Measurements from ENCODE around the gene ZYG11B.

Gene ZYG11B

GRCh38 chr1:52723260-52723659, 3.0 kb upstream of the ZYG11B start:
- Histone ChIP-seq H2AK5ac (ENCODE audit: low read length) (no peak overlapping the region), H3K4me2 (ENCODE audit: low read length) (no peak overlapping the region), H3K23ac (ENCODE audit: low read length) (no peak overlapping the region), H3K79me1 (ENCODE audit: low read length) (peaks cover 2% of the 10 kb centered on the region), H2BK12ac (ENCODE audit: low read length) (no peak overlapping the region), H3K14ac (ENCODE audit: low read length) (no peak overlapping the region), H3K9me3 (ENCODE audit: insufficient read depth, low read depth, low read length) (no peaks in the 10 kb centered on the region), H3K79me2 (ENCODE audit: control insufficient read depth, insufficient read depth, low read length, poor library complexity) (peaks cover 5% of the 10 kb centered on the region), H4K91ac (ENCODE audit: low read depth, low read length) (no peak overlapping the region), H3K4me1 (ENCODE audit: control insufficient read depth in 1 of 2, insufficient read depth in 2 of 2, low read length in 2 of 2) (no peaks in the 10 kb centered on the region), H3K4me3 (ENCODE audit: low read depth, low read length) (no peak overlapping the region), H4K12ac (ENCODE audit: low read depth, low read length) (no peak overlapping the region), H2BK120ac (ENCODE audit: insufficient read depth, low read length, poor library complexity) (no peak overlapping the region), H3K27ac (ENCODE audit: low read depth, low read length) (no peak overlapping the region), H3K36me3 (ENCODE audit: control insufficient read depth in 1 of 2, insufficient read depth in 2 of 2, low read length in 2 of 2) (no peaks in the 10 kb centered on the region), H3K18ac (ENCODE audit: low read length) (no peak overlapping the region), H3K27me3 (ENCODE audit: insufficient read depth, low read length) (no peaks in the 10 kb centered on the region), H2BK5ac (ENCODE audit: low read depth, low read length, poor library complexity) (no peak overlapping the region), H4K8ac (ENCODE audit: low read depth, low read length) (no peak overlapping the region), H3K4ac (ENCODE audit: low read depth, low read length) (no peak overlapping the region), H3K9ac (ENCODE audit: low read length) (no peak overlapping the region), H2AFZ (ENCODE audit: insufficient read depth, low read length, poor library complexity) (no peak overlapping the region)
- no peak for DNase-seq
- WGBS (ENCODE audit: extremely low coverage, insufficient coverage, insufficient read length), result no CpG with 5 or more reads among the region's 4 CpGs

GRCh38 chr1:52725903-52726264, 369 bp upstream of the ZYG11B start:
- no peak overlapping the region for H2AFZ ChIP-seq (ENCODE audit: insufficient read depth, low read length, poor library complexity)
- peaks cover 0 to 3% of the 10 kb centered on the region in 2 experiments for H3K36me3 ChIP-seq (ENCODE audit: control insufficient read depth in 1 of 2, insufficient read depth in 2 of 2, low read length in 2 of 2)

GRCh38 chr1:52727114-52727586, 897 bp downstream of the ZYG11B start:
- no CpG with 5 or more reads among the region's 14 CpGs for WGBS (ENCODE audit: extremely low coverage, insufficient coverage, insufficient read length)
- no peak overlapping the region for H3K18ac ChIP-seq (ENCODE audit: low read length)
- H4K8ac ChIP-seq (ENCODE audit: low read depth, low read length), result no peak overlapping the region
- H2BK120ac ChIP-seq (ENCODE audit: insufficient read depth, low read length, poor library complexity), result no peak overlapping the region
- no peak overlapping the region for H3K23ac ChIP-seq (ENCODE audit: low read length)
- H3K4me1 ChIP-seq (ENCODE audit: control insufficient read depth in 1 of 2, insufficient read depth in 2 of 2, low read length in 2 of 2), result no peaks in the 10 kb centered on the region
- peak overlapping the region; percentile 82 for H3K4me2 ChIP-seq (ENCODE audit: low read length)
- H2AK5ac ChIP-seq (ENCODE audit: low read length), result no peak overlapping the region
- no peak overlapping the region for H3K27ac ChIP-seq (ENCODE audit: low read depth, low read length)
- no peaks in the 10 kb centered on the region for H3K9me3 ChIP-seq (ENCODE audit: insufficient read depth, low read depth, low read length)
- H4K12ac ChIP-seq (ENCODE audit: low read depth, low read length), result no peak overlapping the region
- no peaks in the 10 kb centered on the region for H3K27me3 ChIP-seq (ENCODE audit: insufficient read depth, low read length)
- peaks cover 5% of the 10 kb centered on the region for H3K79me2 ChIP-seq (ENCODE audit: control insufficient read depth, insufficient read depth, low read length, poor library complexity)
- H3K4ac ChIP-seq (ENCODE audit: low read depth, low read length), result peak overlapping the region; percentile 4
- H3K9ac ChIP-seq (ENCODE audit: low read length), result peak overlapping the region; percentile 44
- no peak overlapping the region for H3K14ac ChIP-seq (ENCODE audit: low read length)
- peaks cover 0 to 6% of the 10 kb centered on the region in 2 experiments for H3K36me3 ChIP-seq (ENCODE audit: control insufficient read depth in 1 of 2, insufficient read depth in 2 of 2, low read length in 2 of 2)
- peak overlapping the region; percentile 90 for H3K4me3 ChIP-seq (ENCODE audit: low read depth, low read length)
- no peak overlapping the region for H2BK5ac ChIP-seq (ENCODE audit: low read depth, low read length, poor library complexity)
- peaks cover 2% of the 10 kb centered on the region for H3K79me1 ChIP-seq (ENCODE audit: low read length)
- H4K91ac ChIP-seq (ENCODE audit: low read depth, low read length), result no peak overlapping the region
- no peak overlapping the region for H2BK12ac ChIP-seq (ENCODE audit: low read length)
- DNase-seq, result peak in 1 of 2 donors; percentile 26
- no peak overlapping the region for H2AFZ ChIP-seq (ENCODE audit: insufficient read depth, low read length, poor library complexity)

More at GRCh38 chr1:52725903-52726264, 369 bp upstream of the ZYG11B start:
- no peak overlapping the region for H3K4ac ChIP-seq (ENCODE audit: low read depth, low read length)
- H3K23ac ChIP-seq (ENCODE audit: low read length), result no peak overlapping the region
- no peak overlapping the region for H3K18ac ChIP-seq (ENCODE audit: low read length)
- no peak overlapping the region for H3K14ac ChIP-seq (ENCODE audit: low read length)
- 100% methylated on average over 1 of the region's 6 CpGs for WGBS (ENCODE audit: extremely low coverage, insufficient coverage, insufficient read length)
- no peak overlapping the region for H3K27ac ChIP-seq (ENCODE audit: low read depth, low read length)
- H2BK12ac ChIP-seq (ENCODE audit: low read length), result no peak overlapping the region
- peaks cover 2% of the 10 kb centered on the region for H3K79me1 ChIP-seq (ENCODE audit: low read length)
- no peaks in the 10 kb centered on the region for H3K9me3 ChIP-seq (ENCODE audit: insufficient read depth, low read depth, low read length)
- no peak overlapping the region for H3K9ac ChIP-seq (ENCODE audit: low read length)
- no peak overlapping the region for H3K4me3 ChIP-seq (ENCODE audit: low read depth, low read length)
- H2BK120ac ChIP-seq (ENCODE audit: insufficient read depth, low read length, poor library complexity), result no peak overlapping the region
- H3K79me2 ChIP-seq (ENCODE audit: control insufficient read depth, insufficient read depth, low read length, poor library complexity), result peaks cover 5% of the 10 kb centered on the region
- no peak for DNase-seq
- H4K8ac ChIP-seq (ENCODE audit: low read depth, low read length), result no peak overlapping the region
- H2AK5ac ChIP-seq (ENCODE audit: low read length), result no peak overlapping the region
- no peak overlapping the region for H4K91ac ChIP-seq (ENCODE audit: low read depth, low read length)
- peak overlapping the region; percentile 60 for H3K4me2 ChIP-seq (ENCODE audit: low read length)
- no peak overlapping the region for H2BK5ac ChIP-seq (ENCODE audit: low read depth, low read length, poor library complexity)
- H3K4me1 ChIP-seq (ENCODE audit: control insufficient read depth in 1 of 2, insufficient read depth in 2 of 2, low read length in 2 of 2), result no peaks in the 10 kb centered on the region
- no peak overlapping the region for H4K12ac ChIP-seq (ENCODE audit: low read depth, low read length)
- no peaks in the 10 kb centered on the region for H3K27me3 ChIP-seq (ENCODE audit: insufficient read depth, low read length)

- Histone ChIP-seq H3K14ac (ENCODE audit: low read length) (no peak overlapping the region), H3K23ac (ENCODE audit: low read length) (no peak overlapping the region), H2BK12ac (ENCODE audit: low read length) (no peak overlapping the region), H2AK5ac (ENCODE audit: low read length) (no peak overlapping the region), H2BK5ac (ENCODE audit: low read depth, low read length, poor library complexity) (no peak overlapping the region), H3K27ac (ENCODE audit: low read depth, low read length) (no peak overlapping the region), H3K9me3 (ENCODE audit: insufficient read depth, low read depth, low read length) (no peaks in the 10 kb centered on the region), H3K4me3 (ENCODE audit: low read depth, low read length) (no peak overlapping the region), H4K91ac (ENCODE audit: low read depth, low read length) (no peak overlapping the region), H4K8ac (ENCODE audit: low read depth, low read length) (no peak overlapping the region), H2BK120ac (ENCODE audit: insufficient read depth, low read length, poor library complexity) (no peak overlapping the region), H3K4me2 (ENCODE audit: low read length) (no peak overlapping the region), H3K9ac (ENCODE audit: low read length) (no peak overlapping the region), H3K4ac (ENCODE audit: low read depth, low read length) (peak overlapping the region; percentile 37), H2AFZ (ENCODE audit: insufficient read depth, low read length, poor library complexity) (no peak overlapping the region), H3K4me1 (ENCODE audit: control insufficient read depth in 1 of 2, insufficient read depth in 2 of 2, low read length in 2 of 2) (no peaks in the 10 kb centered on the region), H3K18ac (ENCODE audit: low read length) (peak overlapping the region; percentile 14), H3K79me2 (ENCODE audit: control insufficient read depth, insufficient read depth, low read length, poor library complexity) (peaks cover 5% of the 10 kb centered on the region), H3K27me3 (ENCODE audit: insufficient read depth, low read length) (no peaks in the 10 kb centered on the region), H3K36me3 (ENCODE audit: control insufficient read depth in 1 of 2, insufficient read depth in 2 of 2, low read length in 2 of 2) (peaks cover 0 to 6% of the 10 kb centered on the region in 2 experiments), H4K12ac (ENCODE audit: low read depth, low read length) (no peak overlapping the region), H3K79me1 (ENCODE audit: low read length) (peaks cover 2% of the 10 kb centered on the region)
- DNase-seq, result no peak
- WGBS (ENCODE audit: extremely low coverage, insufficient coverage, insufficient read length), result no CpG with 5 or more reads among the region's 6 CpGs
These were observed 1.9 kb downstream of the ZYG11B start for GRCh38 chr1:52727956-52728656.
